Endothelial cell of umbilical vein (primary cell): ENCODE measurements around the gene PTRH1. TPM values are rescaled to one million over a fixed set of nuclear protein-coding genes. Genes with fewer than 3 reads are reported as not detected.

Experiments used
- BruUV-seq: library from RNA; stranded (reverse); fragments of 400-500 nt; replicated peaks from 2 replicates; lab custom pipeline; 2021; lab: Mats Ljungman, UMichigan
- CTCF ChIA-PET: fragments of 300-600, 350-600 bp; sonication (Branson Sonifier 250); formaldehyde crosslinking; loops from one replicate; lab custom pipeline; 2021; ENCODE audit warnings: antibody characterized with exemption, inconsistent platforms; lab: Charles Lee
- POLR2A ChIA-PET: fragments of 300-600, 350-600 bp; sonication (Branson Sonifier 250); formaldehyde crosslinking; loops from one replicate; lab custom pipeline; 2021; ENCODE audit warnings: antibody characterized with exemption, inconsistent platforms; lab: Charles Lee
- DNase-seq: peaks from one replicate; pipeline ENCODE4 v3.0.0-alpha.2; 2011; ENCODE audit warnings: low read depth, low spot score
- FAIRE-seq: peaks from 2 replicates; lab custom pipeline; 2011; peaks lifted over from hg19 to GRCh38; lab: Jason Lieb, UNC
- H2AFZ ChIP-seq: 2 replicates; pipeline ENCODE4 v1.6.0; 2012; ENCODE audit warnings: low read depth, low read length, control low read depth, inconsistent platforms
- H3K27ac ChIP-seq: 2 replicates; pipeline ENCODE4 v1.5.1; 2011; ENCODE audit warnings: low read depth, mild to moderate bottlenecking, control low read depth, low read length, moderate library complexity; ENCODE audit not compliant: insufficient read depth
- H3K27me3 ChIP-seq, 2 experiments: 2 replicates each; pipeline versions ENCODE4 v1.6.0 to v1.6.1; 2011; ENCODE audit warnings: low read length in 2 of 2, mixed read lengths in 1 of 2; ENCODE audit not compliant: control insufficient read depth in 2 of 2, insufficient read depth in 2 of 2
- H3K36me3 ChIP-seq, 2 experiments: 2 replicates in 1 of 2; 3 replicates in 1 of 2; pipeline ENCODE4 v1.5.1; 2011; ENCODE audit warnings: low read length in 2 of 2, mild to moderate bottlenecking in 1 of 2, moderate library complexity in 1 of 2; ENCODE audit not compliant: control insufficient read depth in 2 of 2, insufficient read depth in 2 of 2; ENCODE audit errors: extremely low read depth in 1 of 2
- H3K4me1 ChIP-seq: 3 replicates; pipeline ENCODE4 v1.5.1; 2011; ENCODE audit warnings: mild to moderate bottlenecking, low read length; ENCODE audit not compliant: control insufficient read depth, insufficient read depth; ENCODE audit errors: extremely low read depth
- H3K4me2 ChIP-seq: 2 replicates; pipeline ENCODE4 v1.6.1; 2011; ENCODE audit warnings: low read length, control low read depth, mixed read lengths; ENCODE audit not compliant: insufficient read depth
- H3K4me3 ChIP-seq, 3 experiments: fragments of 200-600 bp in 1 of 3; sonication (generic), shearing (Covaris generic) in 1 of 3; replicated peaks in 1 of 3; 2 replicates each; pipeline ENCODE4 v1.5.1; 2011 to 2016; ENCODE audit warnings: control low read depth in 3 of 3, low read length in 3 of 3, mild to moderate bottlenecking in 2 of 3, inconsistent platforms in 1 of 3, low read depth in 1 of 3, moderate library complexity in 1 of 3; ENCODE audit not compliant: insufficient read depth in 1 of 3
- H3K79me2 ChIP-seq: 2 replicates; pipeline ENCODE4 v1.6.0; 2012; ENCODE audit warnings: low read length, inconsistent platforms; ENCODE audit not compliant: control insufficient read depth, insufficient read depth
- H3K9ac ChIP-seq: replicated peaks from 2 replicates; pipeline ENCODE3; 2011; ENCODE audit warnings: low read length, control low read depth; ENCODE audit not compliant: insufficient read depth; ENCODE audit errors: extremely low read depth
- H3K9me1 ChIP-seq: replicated peaks from 3 replicates; pipeline ENCODE4 v1.6.0; 2011; ENCODE audit warnings: mild to moderate bottlenecking, low read length; ENCODE audit not compliant: control insufficient read depth, insufficient read depth; ENCODE audit errors: extremely low read depth
- H3K9me3 ChIP-seq: replicated peaks from 2 replicates; pipeline ENCODE4 v1.5.1; 2012; ENCODE audit warnings: low read length, inconsistent platforms; ENCODE audit not compliant: control insufficient read depth, insufficient read depth
- H4K20me1 ChIP-seq: replicated peaks from 2 replicates; pipeline ENCODE3; 2011; ENCODE audit warnings: mild to moderate bottlenecking, low read length; ENCODE audit not compliant: control insufficient read depth, insufficient read depth; ENCODE audit errors: extremely low read depth
- CTCF ChIP-seq, 2 donors: IDR thresholded peaks; 1 replicate in 1 of 2; 2 replicates in 1 of 2; pipeline ENCODE4 v1.5.1; 2011; ENCODE audit warnings: low read length in 2 of 2, mild to moderate bottlenecking in 2 of 2, moderate library complexity in 2 of 2, control low read depth in 1 of 2, inconsistent platforms in 1 of 2, low read depth in 1 of 2; ENCODE audit not compliant: insufficient read depth in 1 of 2; ENCODE audit errors: extremely low read depth in 1 of 2
- EZH2 ChIP-seq: IDR thresholded peaks from 2 replicates; pipeline ENCODE4 v1.6.1; 2012; ENCODE audit warnings: borderline replicate concordance, low read depth, mild to moderate bottlenecking, moderate library complexity, low read length, inconsistent platforms; ENCODE audit not compliant: severe bottlenecking
- FOS ChIP-seq: IDR thresholded peaks from 2 replicates; pipeline ENCODE4 v1.6.1; 2011; ENCODE audit warnings: mild to moderate bottlenecking, low read length, moderate library complexity, borderline replicate concordance; ENCODE audit not compliant: insufficient read depth
- GATA2 ChIP-seq: IDR thresholded peaks from 2 replicates; pipeline ENCODE4 v1.7.0; 2011; ENCODE audit warnings: low read depth, mild to moderate bottlenecking, moderate library complexity, mixed read lengths, low read length; ENCODE audit not compliant: insufficient read length, insufficient read depth
- JUN ChIP-seq: IDR thresholded peaks from 2 replicates; pipeline ENCODE4 v1.6.1; 2011; ENCODE audit warnings: borderline replicate concordance, low read depth; ENCODE audit not compliant: insufficient read length, insufficient read depth
- MYC ChIP-seq: IDR thresholded peaks from one replicate; pipeline ENCODE4 v1.6.1; 2011; ENCODE audit warnings: mild to moderate bottlenecking, low read depth, low read length
- POLR2A ChIP-seq: IDR thresholded peaks from 2 replicates; pipeline ENCODE4 v1.6.1; 2012; ENCODE audit warnings: low read depth, mild to moderate bottlenecking, control low read depth, low read length
- POLR2AphosphoS5 ChIP-seq: IDR thresholded peaks from 2 replicates; pipeline ENCODE4 v1.6.1; 2012; ENCODE audit warnings: low read depth, mild to moderate bottlenecking, control low read depth, low read length, moderate library complexity; ENCODE audit not compliant: insufficient read depth
- dilution Hi-C: fragments of 300-500 bp; cut with MboI; formaldehyde crosslinking; loops from one replicate; pipeline ENCODE4 v1.15.0; 2019; ENCODE audit warnings: low sequenced_read_pairs; ENCODE audit not compliant: extremely low pct_ligation_motif_present
- intact Hi-C: fragments of 100-400 bp; cut with micrococcal nuclease; formaldehyde crosslinking; loops from one replicate; pipeline ENCODE4 v1.10.0; 2022
- polyA plus RNA-seq, 4 experiments: library from polyadenylated mRNA; depleted of rRNA in 3 of 4; stranded (reverse) in 3 of 4; unstranded in 1 of 4; fragments of >200 nt; gene quantifications; 2 replicates each; pipeline versions ENCODE4 v1.2.1 to v1.2.3, GENCODE V29; 2011 to 2012; ENCODE audit warnings: missing spikeins in 1 of 4
- total RNA-seq: library from RNA; stranded (reverse); gene quantifications from 2 replicates; pipeline ENCODE4 v1.2.3, GENCODE V29; 2021
- TF ChIP-seq, protein P1 (sequence below): IDR thresholded peaks from 2 replicates; pipeline ENCODE4 v1.6.1; 2011; ENCODE audit not compliant: insufficient read depth, insufficient read length

Gene PTRH1
- total and polyA plus RNA-seq, 2 donors (not counting 3 experiments of a cell fraction or from before 2014, with no cell fraction given) = 25.1 to 52.2 TPM

GRCh38 chr9:127730799-127731410 lies 15.4 kb upstream of the PTRH1 start:
- no peak overlapping the region for H3K9ac ChIP-seq
- intact Hi-C loops = no loop called here
- H4K20me1 ChIP-seq = no peaks in the 10 kb centered on the region
- H3K9me3 ChIP-seq = no peaks in the 10 kb centered on the region
- H3K27ac ChIP-seq = no peak overlapping the region
- no peaks in the 10 kb centered on the region for H3K27me3 ChIP-seq
- CTCF ChIA-PET = interaction anchor here (0.7 to 1.5 kb wide), 2 partner anchors 140 to 142 kb away, joined by 3 to 4 read pairs; no protein-coding TSS in a partner anchor
- no peak overlapping the region for H2AFZ ChIP-seq
- DNase-seq (no peak), FAIRE-seq (no peak)
- POLR2A ChIA-PET = no interaction called here
- H3K4me3 ChIP-seq = no peak overlapping the region
- peaks cover 0 to 12% of the 10 kb centered on the region in 2 experiments for H3K36me3 ChIP-seq
- peaks cover 12% of the 10 kb centered on the region for H3K4me1 ChIP-seq
- no TSS peak for BruUV-seq
- dilution Hi-C loops = no loop called here
- peaks cover 2% of the 10 kb centered on the region for H3K79me2 ChIP-seq
- no peak for TF ChIP-seq GATA2
- no peak for TF ChIP-seq POLR2A
- no peak for TF ChIP-seq FOS
- TF ChIP-seq CTCF (IDR thresholded peaks at IDR 0.05; ENCODE audit: extremely low read depth in 1 of 2, insufficient read depth in 1 of 2, low read depth in 1 of 2, low read length in 2 of 2) = no peak
- TF ChIP-seq, protein P1, sequence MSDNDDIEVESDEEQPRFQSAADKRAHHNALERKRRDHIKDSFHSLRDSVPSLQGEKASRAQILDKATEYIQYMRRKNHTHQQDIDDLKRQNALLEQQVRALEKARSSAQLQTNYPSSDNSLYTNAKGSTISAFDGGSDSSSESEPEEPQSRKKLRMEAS = no peak
- TF ChIP-seq EZH2 = no peak
- no peak for TF ChIP-seq JUN
- no peak for TF ChIP-seq MYC
- no peak for TF ChIP-seq POLR2AphosphoS5
- no peaks in the 10 kb centered on the region for H3K9me1 ChIP-seq
- H3K4me2 ChIP-seq = no peak overlapping the region
